ENCODE results near the gene SUN3. TPM values are rescaled to one million over a fixed set of nuclear protein-coding genes. Genes with fewer than 3 reads are reported as not detected.

Gene SUN3, protein sequence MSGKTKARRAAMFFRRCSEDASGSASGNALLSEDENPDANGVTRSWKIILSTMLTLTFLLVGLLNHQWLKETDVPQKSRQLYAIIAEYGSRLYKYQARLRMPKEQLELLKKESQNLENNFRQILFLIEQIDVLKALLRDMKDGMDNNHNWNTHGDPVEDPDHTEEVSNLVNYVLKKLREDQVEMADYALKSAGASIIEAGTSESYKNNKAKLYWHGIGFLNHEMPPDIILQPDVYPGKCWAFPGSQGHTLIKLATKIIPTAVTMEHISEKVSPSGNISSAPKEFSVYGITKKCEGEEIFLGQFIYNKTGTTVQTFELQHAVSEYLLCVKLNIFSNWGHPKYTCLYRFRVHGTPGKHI
- total RNA-seq: under 1 TPM in 1 of 2 donors, not detected in 1; 0.99 TPM

DNA sequence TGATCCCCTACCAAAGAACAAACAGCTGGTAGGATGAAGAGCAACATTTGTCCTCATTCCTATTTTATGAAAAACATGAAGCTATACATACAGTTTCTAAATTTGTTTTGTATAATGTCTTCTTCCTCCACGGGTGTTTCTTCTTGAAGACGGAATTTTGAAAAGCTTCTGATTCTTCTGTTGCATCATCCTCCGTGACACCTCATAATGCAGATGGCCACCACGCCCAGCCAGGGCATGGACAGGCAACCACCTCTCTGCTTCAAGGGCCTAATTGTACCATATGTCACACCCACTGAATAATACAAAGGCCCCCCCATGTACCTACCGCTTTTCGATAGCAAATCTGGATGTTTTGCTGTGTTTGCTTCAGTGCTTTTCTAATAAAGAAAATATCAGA is at the start of gene SUN3:
SUN3 (minus strand) TSS at position 170 of the 400 bp plus-strand sequence; CDS start at position 1, 169 bp downstream.
- H3K4me1 Mint-ChIP-seq (ENCODE audit: low read depth): no peaks in the 10 kb centered on the region
- H3K27me3 Mint-ChIP-seq (ENCODE audit: low read depth): peaks cover 37% of the 10 kb centered on the region
- no peaks in the 10 kb centered on the region for H3K36me3 Mint-ChIP-seq (ENCODE audit: insufficient read depth in 2 of 2)
- H3K27ac Mint-ChIP-seq: no peak within 1 kb of the TSS
- no peak for DNase-seq
- no peak for ATAC-seq (replicated peaks in 1 of 2)
- peaks cover 0 to 3% of the 10 kb centered on the region in 2 donors for H3K9me3 Mint-ChIP-seq
- H3K4me3 Mint-ChIP-seq: no peak within 1 kb of the TSS

DNA sequence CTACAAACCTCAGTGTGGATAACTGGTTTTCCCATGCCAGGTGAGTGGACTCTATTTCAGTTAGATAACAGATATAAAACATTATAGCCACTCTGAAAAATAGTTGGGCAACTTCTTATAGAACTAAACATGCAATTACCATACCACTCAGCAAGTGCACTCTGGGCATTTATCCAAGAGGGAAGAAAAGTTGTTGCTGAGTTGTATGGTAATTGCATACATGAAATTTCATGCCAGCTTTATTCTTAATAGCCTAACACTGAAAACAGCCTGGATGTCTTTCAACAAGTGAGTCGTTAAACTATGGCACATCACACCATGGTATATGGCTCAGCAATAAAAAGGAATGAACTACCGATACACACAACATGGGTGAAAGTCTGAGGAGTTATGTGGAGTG is 49.6 kb upstream of the SUN3 start:
- DNase-seq: no peak
- Mint-ChIP-seq H3K4me1 (ENCODE audit: low read depth) (peaks cover 29% of the 10 kb centered on the region), H3K36me3 (ENCODE audit: insufficient read depth in 2 of 2) (no peaks in the 10 kb centered on the region), H3K27me3 (ENCODE audit: low read depth) (no peaks in the 10 kb centered on the region), H3K9me3 (no peaks in the 10 kb centered on the region), H3K27ac (no peak overlapping the region), H3K4me3 (no peak overlapping the region)
- no peak for ATAC-seq (replicated peaks in 1 of 2)

DNA sequence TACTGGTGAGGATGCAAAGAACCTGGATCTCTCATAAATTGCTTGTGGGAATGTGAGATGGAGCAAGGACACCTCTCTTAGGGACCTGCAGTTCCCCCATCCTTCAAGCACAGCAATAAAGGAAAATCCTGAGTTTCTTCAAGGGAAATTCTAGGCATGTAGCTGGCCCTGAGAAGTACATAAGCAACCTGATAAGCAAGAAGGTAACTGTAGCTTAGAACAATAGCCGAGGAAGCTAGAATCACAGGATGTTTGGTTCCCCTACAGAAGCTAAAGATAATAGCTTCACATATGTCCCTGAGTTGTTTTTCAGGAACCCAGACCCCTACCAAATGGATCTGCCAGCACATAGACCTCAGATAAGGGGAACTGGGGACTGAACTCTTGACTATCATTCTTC is 48.5 kb upstream of the SUN3 start:
- Mint-ChIP-seq H3K27ac (no peak overlapping the region), H3K9me3 (no peaks in the 10 kb centered on the region), H3K4me3 (no peak overlapping the region), H3K4me1 (ENCODE audit: low read depth) (peaks cover 19% of the 10 kb centered on the region), H3K36me3 (ENCODE audit: insufficient read depth in 2 of 2) (peaks cover 0 to 1% of the 10 kb centered on the region in 2 donors), H3K27me3 (ENCODE audit: low read depth) (no peaks in the 10 kb centered on the region)
- no peak for ATAC-seq (replicated peaks in 1 of 2)
- DNase-seq: no peak

DNA sequence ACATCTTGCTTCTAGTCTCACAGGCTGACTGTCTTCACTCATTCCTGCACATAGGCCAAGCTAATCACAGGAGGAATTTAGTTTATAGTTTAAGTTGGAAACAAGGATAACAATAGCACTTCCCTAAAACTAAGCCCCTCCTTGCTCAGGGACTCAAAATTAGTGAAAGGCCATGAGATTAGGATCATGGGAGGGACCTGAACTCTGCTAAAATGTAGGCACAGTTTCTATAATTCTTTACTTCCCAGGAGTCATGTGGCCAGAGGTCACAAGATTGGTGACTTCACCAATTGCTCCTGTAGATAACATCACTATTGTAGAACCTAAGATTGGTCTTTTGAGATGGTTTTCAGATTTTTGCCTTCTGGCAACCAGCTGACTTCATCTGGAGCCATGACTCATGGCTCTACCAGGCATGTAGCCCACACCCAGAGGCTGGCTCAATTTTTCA is 45.3 kb upstream of the SUN3 start:
- peaks cover 2 to 5% of the 10 kb centered on the region in 2 donors for H3K9me3 Mint-ChIP-seq
- DNase-seq: peak in 1 of 2 donors; percentile 19

DNA sequence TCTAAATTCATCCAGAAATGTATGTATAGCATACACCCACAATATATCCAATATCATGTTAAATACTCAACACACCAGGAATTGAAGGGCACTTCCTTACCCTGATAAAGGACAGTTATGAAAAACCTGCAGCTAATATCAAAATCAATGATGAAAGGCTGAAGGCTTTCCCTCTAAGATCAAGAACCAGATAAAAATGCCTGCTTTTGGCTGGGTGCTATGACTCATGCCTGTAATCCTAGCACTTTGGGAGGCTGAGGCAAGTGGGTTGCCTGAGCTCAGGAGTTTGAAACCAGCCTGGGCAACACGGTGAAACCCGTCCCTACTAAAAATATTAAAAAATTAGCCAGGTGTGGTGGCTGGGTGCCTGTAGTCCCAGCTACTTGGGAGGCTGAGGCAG is 38.6 kb upstream of the SUN3 start:
- no peak overlapping the region for H3K4me3 Mint-ChIP-seq
- H3K27me3 Mint-ChIP-seq (ENCODE audit: low read depth): no peaks in the 10 kb centered on the region
- no peak for ATAC-seq (replicated peaks in 1 of 2)
- H3K36me3 Mint-ChIP-seq (ENCODE audit: insufficient read depth in 2 of 2): peaks cover 3 to 7% of the 10 kb centered on the region in 2 donors
- H3K9me3 Mint-ChIP-seq: peaks cover 2 to 8% of the 10 kb centered on the region in 2 donors
- H3K27ac Mint-ChIP-seq: no peak overlapping the region
- no peaks in the 10 kb centered on the region for H3K4me1 Mint-ChIP-seq (ENCODE audit: low read depth)
- DNase-seq: no peak

More for the DNA sequence above, 45.3 kb upstream of the SUN3 start:
- H3K4me1 Mint-ChIP-seq (ENCODE audit: low read depth): peaks cover 15% of the 10 kb centered on the region
- ATAC-seq (replicated peaks in 1 of 2): peak; percentile 87
- peaks cover 0 to 6% of the 10 kb centered on the region in 2 donors for H3K36me3 Mint-ChIP-seq (ENCODE audit: insufficient read depth in 2 of 2)
- peak overlapping the region in 1 of 2 donors; percentile 15 for H3K4me3 Mint-ChIP-seq
- H3K27me3 Mint-ChIP-seq (ENCODE audit: low read depth): no peaks in the 10 kb centered on the region
- no peak overlapping the region for H3K27ac Mint-ChIP-seq

DNA sequence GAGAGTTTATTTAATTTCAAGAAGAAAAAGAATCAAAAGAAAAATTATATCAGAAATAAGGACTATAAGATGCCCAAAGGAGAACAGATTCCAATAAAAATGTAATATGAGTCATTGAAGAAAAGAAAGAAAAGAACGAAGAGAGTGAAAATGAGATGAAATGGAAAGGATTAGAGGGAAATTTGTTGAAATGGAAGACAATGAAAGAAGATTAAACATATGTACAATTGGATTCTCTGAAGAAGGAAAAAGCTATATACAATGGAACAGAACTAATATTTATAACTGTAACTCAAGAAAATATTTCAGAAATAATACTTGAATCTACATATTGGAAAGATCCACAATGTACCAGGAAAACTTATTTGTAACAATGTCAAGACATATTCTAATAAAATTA is 35.1 kb upstream of the SUN3 start:
- ATAC-seq (replicated peaks in 1 of 2): no peak

DNA sequence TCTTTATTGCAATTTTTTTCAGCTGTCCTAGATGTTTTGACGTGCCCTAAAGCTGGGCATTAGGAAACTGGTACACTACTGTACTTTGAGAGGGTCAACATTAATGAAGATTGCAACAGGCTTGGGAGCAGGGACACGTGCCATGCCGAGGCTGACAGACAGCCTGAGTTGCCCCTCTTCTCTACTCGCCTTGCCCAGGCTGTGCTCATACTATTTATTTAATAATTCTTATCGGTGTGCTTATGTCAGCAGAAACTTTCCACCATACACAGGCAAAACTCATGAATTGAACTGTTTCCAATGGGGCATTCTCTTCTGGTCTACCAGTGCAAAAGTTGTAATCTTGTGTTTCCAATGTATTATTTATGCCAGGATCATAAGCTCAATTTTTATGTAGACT is 30.8 kb upstream of the SUN3 start:
- no peak for DNase-seq
- no peaks in the 10 kb centered on the region for H3K27me3 Mint-ChIP-seq (ENCODE audit: low read depth)
- H3K27ac Mint-ChIP-seq: no peak overlapping the region
- H3K36me3 Mint-ChIP-seq (ENCODE audit: insufficient read depth in 2 of 2): peaks cover 4 to 7% of the 10 kb centered on the region in 2 donors
- H3K4me1 Mint-ChIP-seq (ENCODE audit: low read depth): no peaks in the 10 kb centered on the region
- no peak for ATAC-seq (replicated peaks in 1 of 2)
- H3K9me3 Mint-ChIP-seq: peaks cover 4 to 5% of the 10 kb centered on the region in 2 donors
- H3K4me3 Mint-ChIP-seq: no peak overlapping the region

More for the DNA sequence above, 35.1 kb upstream of the SUN3 start:
- peaks cover 2 to 5% of the 10 kb centered on the region in 2 donors for H3K36me3 Mint-ChIP-seq (ENCODE audit: insufficient read depth in 2 of 2)
- no peak overlapping the region for H3K27ac Mint-ChIP-seq
- H3K9me3 Mint-ChIP-seq: peaks cover 0 to 3% of the 10 kb centered on the region in 2 donors
- no peaks in the 10 kb centered on the region for H3K27me3 Mint-ChIP-seq (ENCODE audit: low read depth)
- H3K4me1 Mint-ChIP-seq (ENCODE audit: low read depth): no peaks in the 10 kb centered on the region
- no peak for DNase-seq
- H3K4me3 Mint-ChIP-seq: no peak overlapping the region

DNA sequence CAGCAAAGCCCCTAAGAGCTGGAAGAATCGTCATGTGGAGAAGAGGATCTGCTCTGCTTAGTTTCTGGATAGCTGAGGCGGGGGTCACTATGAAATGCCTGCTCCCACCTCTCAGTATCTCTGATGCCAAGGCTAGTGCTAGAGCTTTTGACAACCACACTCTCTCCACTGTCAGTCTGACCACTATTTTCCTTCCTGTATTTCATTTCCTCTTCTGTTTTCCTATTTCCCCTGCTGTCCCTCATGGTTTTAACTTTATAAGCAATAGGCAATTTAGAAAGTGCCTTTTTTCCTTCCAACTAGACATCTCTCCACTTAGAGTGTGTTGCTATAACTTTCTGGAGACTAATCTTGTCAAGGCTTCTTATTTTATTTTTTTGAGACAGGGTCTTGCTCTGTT is 30.1 kb upstream of the SUN3 start:
- Mint-ChIP-seq H3K36me3 (ENCODE audit: insufficient read depth in 2 of 2) (peaks cover 3 to 7% of the 10 kb centered on the region in 2 donors), H3K27ac (peak overlapping the region; percentile 33), H3K4me3 (no peak overlapping the region), H3K27me3 (ENCODE audit: low read depth) (no peaks in the 10 kb centered on the region), H3K9me3 (peaks cover 4 to 5% of the 10 kb centered on the region in 2 donors), H3K4me1 (ENCODE audit: low read depth) (no peaks in the 10 kb centered on the region)
- DNase-seq (no peak), ATAC-seq (replicated peaks in 1 of 2) (no peak)

DNA sequence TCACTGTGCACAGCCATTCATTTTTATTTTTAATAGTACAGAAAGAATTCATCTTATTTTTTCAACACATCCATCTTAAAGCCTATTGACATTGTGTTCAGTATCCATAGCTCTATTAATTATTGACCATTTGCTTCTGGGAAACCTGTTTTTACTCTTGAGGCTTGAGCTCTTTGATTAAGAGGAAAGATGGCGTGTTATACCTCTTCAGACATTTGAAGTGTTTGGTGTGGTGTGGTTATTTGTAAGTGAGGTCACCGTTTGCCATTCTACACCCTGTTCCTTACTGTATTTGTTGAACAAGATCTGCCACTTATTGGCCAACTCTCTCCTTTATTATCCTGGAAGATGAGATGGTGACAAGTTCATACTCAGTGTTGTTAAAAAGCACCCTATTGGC is 24.8 kb upstream of the SUN3 start:
- no peak overlapping the region for H3K27ac Mint-ChIP-seq
- no peak for DNase-seq
- no peak for ATAC-seq (replicated peaks in 1 of 2)
- peaks cover 0 to 5% of the 10 kb centered on the region in 2 donors for H3K36me3 Mint-ChIP-seq (ENCODE audit: insufficient read depth in 2 of 2)
- peaks cover 2 to 4% of the 10 kb centered on the region in 2 donors for H3K9me3 Mint-ChIP-seq
- H3K27me3 Mint-ChIP-seq (ENCODE audit: low read depth): no peaks in the 10 kb centered on the region
- peaks cover 14% of the 10 kb centered on the region for H3K4me1 Mint-ChIP-seq (ENCODE audit: low read depth)
- H3K4me3 Mint-ChIP-seq: no peak overlapping the region

DNA sequence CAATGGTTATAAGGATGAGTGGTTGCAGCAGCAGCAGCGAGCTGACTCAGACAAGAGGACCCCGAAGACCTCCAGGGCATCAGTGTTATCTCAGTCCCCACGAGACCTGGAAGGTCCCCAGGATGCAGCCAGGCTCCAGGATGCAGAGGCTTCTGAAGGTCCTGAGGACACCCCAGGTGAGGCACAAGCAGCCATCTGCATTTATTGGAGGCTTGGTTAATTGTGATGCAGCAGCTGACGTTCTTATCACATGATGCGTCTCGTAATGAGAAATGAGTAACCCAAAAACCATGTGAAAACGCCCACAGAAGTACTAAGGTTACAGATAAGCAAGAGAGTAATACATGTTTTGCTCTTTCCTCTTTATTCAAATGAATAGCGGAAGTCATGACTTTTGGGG is 23.8 kb upstream of the SUN3 start:
- DNase-seq: peak in 1 of 2 donors; percentile 25
- H3K27ac Mint-ChIP-seq: no peak overlapping the region

DNA sequence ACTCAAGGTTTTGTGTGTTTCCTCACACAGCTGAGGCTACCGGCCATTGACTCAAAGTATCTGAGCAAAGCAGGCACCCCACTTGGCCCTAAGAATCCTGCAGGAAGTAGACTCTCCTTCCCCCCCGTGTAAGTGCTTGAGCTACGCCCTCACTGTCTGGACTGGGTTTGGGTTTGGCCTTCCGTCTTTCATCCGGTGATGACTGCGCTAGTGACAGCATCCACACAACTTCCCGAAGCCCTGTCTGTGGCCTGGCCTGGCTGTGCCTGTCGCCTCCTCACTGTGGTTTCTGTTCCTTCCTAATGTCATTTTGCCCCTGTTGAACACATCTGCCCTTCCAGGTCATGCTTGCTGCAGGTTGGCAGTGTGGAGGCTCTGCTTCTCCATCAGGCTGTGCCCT is 20.9 kb upstream of the SUN3 start:
- Mint-ChIP-seq H3K4me3 (no peak overlapping the region), H3K27me3 (ENCODE audit: low read depth) (no peaks in the 10 kb centered on the region), H3K36me3 (ENCODE audit: insufficient read depth in 2 of 2) (no peaks in the 10 kb centered on the region), H3K4me1 (ENCODE audit: low read depth) (peaks cover 14% of the 10 kb centered on the region), H3K9me3 (no peaks in the 10 kb centered on the region), H3K27ac (no peak overlapping the region)
- DNase-seq (no peak), ATAC-seq (replicated peaks in 1 of 2) (no peak)

More for the DNA sequence above, 23.8 kb upstream of the SUN3 start:
- H3K36me3 Mint-ChIP-seq (ENCODE audit: insufficient read depth in 2 of 2): peaks cover 0 to 5% of the 10 kb centered on the region in 2 donors
- ATAC-seq (replicated peaks in 1 of 2): peak; percentile 78 to 82
- peaks cover 2% of the 10 kb centered on the region in 2 donors for H3K9me3 Mint-ChIP-seq
- peaks cover 14% of the 10 kb centered on the region for H3K4me1 Mint-ChIP-seq (ENCODE audit: low read depth)
- H3K4me3 Mint-ChIP-seq: no peak overlapping the region
- no peaks in the 10 kb centered on the region for H3K27me3 Mint-ChIP-seq (ENCODE audit: low read depth)

DNA sequence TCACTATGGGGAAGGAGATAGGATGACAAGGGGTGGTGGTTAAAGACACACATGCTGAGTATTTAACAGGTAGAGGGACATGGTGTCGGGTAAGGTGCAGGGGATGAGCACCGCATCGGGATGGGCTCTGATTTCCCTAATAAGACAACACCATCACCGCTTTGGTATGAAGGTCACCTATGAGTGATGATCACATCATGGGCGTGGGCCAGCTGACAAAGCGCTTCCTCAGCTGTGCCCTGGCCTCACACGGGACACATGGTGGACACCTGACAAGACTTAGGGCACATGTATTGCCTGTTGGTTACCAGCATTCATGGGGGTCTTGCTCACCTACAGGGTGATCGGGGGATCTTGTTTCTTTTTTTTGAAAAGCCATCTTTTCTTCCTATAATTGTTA is 19.2 kb upstream of the SUN3 start:
- Mint-ChIP-seq H3K27me3 (ENCODE audit: low read depth) (no peaks in the 10 kb centered on the region), H3K4me1 (ENCODE audit: low read depth) (peaks cover 14% of the 10 kb centered on the region), H3K9me3 (no peaks in the 10 kb centered on the region), H3K4me3 (no peak overlapping the region), H3K36me3 (ENCODE audit: insufficient read depth in 2 of 2) (no peaks in the 10 kb centered on the region), H3K27ac (no peak overlapping the region)
- DNase-seq (no peak), ATAC-seq (replicated peaks in 1 of 2) (no peak)

DNA sequence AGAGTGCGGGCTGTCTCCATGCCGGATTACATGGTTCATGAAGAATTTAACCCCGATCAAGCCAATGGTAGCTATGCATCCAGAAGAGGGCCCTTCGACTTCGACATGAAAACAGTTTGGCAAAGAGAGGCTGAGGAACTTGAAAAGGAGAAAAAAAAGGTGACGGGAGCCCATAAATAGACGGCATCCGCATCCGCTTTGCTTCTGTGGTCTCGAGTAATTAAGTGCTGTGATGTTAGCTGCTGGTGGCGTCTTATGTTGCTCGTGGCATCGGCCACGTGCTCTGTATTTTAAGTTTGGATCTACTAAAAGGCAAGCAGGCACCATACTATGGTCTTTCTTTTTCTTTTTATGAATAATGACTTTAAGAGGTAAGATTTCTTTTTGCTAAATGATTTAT is 17.6 kb upstream of the SUN3 start:
- DNase-seq (no peak), ATAC-seq (replicated peaks in 1 of 2) (no peak)
- no peaks in the 10 kb centered on the region for H3K27me3 Mint-ChIP-seq (ENCODE audit: low read depth)
- no peak overlapping the region for H3K27ac Mint-ChIP-seq
- H3K4me1 Mint-ChIP-seq (ENCODE audit: low read depth): peaks cover 14% of the 10 kb centered on the region
- H3K4me3 Mint-ChIP-seq: no peak overlapping the region
- no peaks in the 10 kb centered on the region for H3K9me3 Mint-ChIP-seq
- no peaks in the 10 kb centered on the region for H3K36me3 Mint-ChIP-seq (ENCODE audit: insufficient read depth in 2 of 2)
